ENCODE measurements around the gene CMTM5. TPM values are rescaled to one million over a fixed set of nuclear protein-coding genes. Genes with fewer than 3 reads are reported as not detected.

The CMTM5 gene
- total RNA-seq, 1 donor from 2014 or later: not detected

GRCh38 chr14:23379366-23380196 is 2.7 kb downstream of the CMTM5 start:
- no peak for DNase-seq (ENCODE audit: low spot score)
- Mint-ChIP-seq H3K36me3 (ENCODE audit: low read depth) (no peaks in the 10 kb centered on the region), H3K4me3 (ENCODE audit: unreplicated experiment) (no peak overlapping the region), H3K27me3 (ENCODE audit: low read depth) (peaks cover 48% of the 10 kb centered on the region), H3K27ac (ENCODE audit: unreplicated experiment) (no peak overlapping the region), H3K9me3 (ENCODE audit: low read depth) (no peaks in the 10 kb centered on the region), H3K4me1 (ENCODE audit: low read depth) (no peaks in the 10 kb centered on the region)
- TF ChIP-seq CTCF (IDR thresholded peaks at IDR 0.05): peak; percentile 93

GRCh38 chr14:23380197-23380914 is 3.5 kb downstream of the CMTM5 start:
- peaks cover 53% of the 10 kb centered on the region for H3K27me3 Mint-ChIP-seq (ENCODE audit: low read depth)
- H3K4me3 Mint-ChIP-seq (ENCODE audit: unreplicated experiment): no peak overlapping the region
- no peaks in the 10 kb centered on the region for H3K4me1 Mint-ChIP-seq (ENCODE audit: low read depth)
- no peak overlapping the region for H3K27ac Mint-ChIP-seq (ENCODE audit: unreplicated experiment)
- no peaks in the 10 kb centered on the region for H3K36me3 Mint-ChIP-seq (ENCODE audit: low read depth)
- peak; percentile 70 for DNase-seq (ENCODE audit: low spot score)
- H3K9me3 Mint-ChIP-seq (ENCODE audit: low read depth): no peaks in the 10 kb centered on the region
- peak; percentile 49 for TF ChIP-seq CTCF (IDR thresholded peaks at IDR 0.05)

- TF ChIP-seq CTCF (IDR thresholded peaks at IDR 0.05): no peak
- no peaks in the 10 kb centered on the region for H3K9me3 Mint-ChIP-seq (ENCODE audit: low read depth)
- no peaks in the 10 kb centered on the region for H3K36me3 Mint-ChIP-seq (ENCODE audit: low read depth)
- no peak overlapping the region for H3K4me3 Mint-ChIP-seq (ENCODE audit: unreplicated experiment)
- peaks cover 56% of the 10 kb centered on the region for H3K27me3 Mint-ChIP-seq (ENCODE audit: low read depth)
- H3K27ac Mint-ChIP-seq (ENCODE audit: unreplicated experiment): no peak overlapping the region
- peak; percentile 52 for DNase-seq (ENCODE audit: low spot score)
- H3K4me1 Mint-ChIP-seq (ENCODE audit: low read depth): no peaks in the 10 kb centered on the region
Observed at GRCh38 chr14:23380976-23381375, 4.1 kb downstream of the CMTM5 start.

- no peak for TF ChIP-seq CTCF (IDR thresholded peaks at IDR 0.05)
- H3K36me3 Mint-ChIP-seq (ENCODE audit: low read depth): no peaks in the 10 kb centered on the region
- H3K27ac Mint-ChIP-seq (ENCODE audit: unreplicated experiment): no peak overlapping the region
- H3K9me3 Mint-ChIP-seq (ENCODE audit: low read depth): no peaks in the 10 kb centered on the region
- peaks cover 60% of the 10 kb centered on the region for H3K27me3 Mint-ChIP-seq (ENCODE audit: low read depth)
- H3K4me3 Mint-ChIP-seq (ENCODE audit: unreplicated experiment): no peak overlapping the region
- DNase-seq (ENCODE audit: low spot score): peak; percentile 42
- H3K4me1 Mint-ChIP-seq (ENCODE audit: low read depth): no peaks in the 10 kb centered on the region
Observed at GRCh38 chr14:23381871-23382270, 5.0 kb downstream of the CMTM5 start.

- peak; percentile 72 for DNase-seq (ENCODE audit: low spot score)
- Mint-ChIP-seq H3K36me3 (ENCODE audit: low read depth) (no peaks in the 10 kb centered on the region), H3K9me3 (ENCODE audit: low read depth) (no peaks in the 10 kb centered on the region), H3K4me3 (ENCODE audit: unreplicated experiment) (no peak overlapping the region), H3K4me1 (ENCODE audit: low read depth) (no peaks in the 10 kb centered on the region), H3K27me3 (ENCODE audit: low read depth) (peaks cover 59% of the 10 kb centered on the region), H3K27ac (ENCODE audit: unreplicated experiment) (no peak overlapping the region)
- no peak for TF ChIP-seq CTCF (IDR thresholded peaks at IDR 0.05)
Observed at GRCh38 chr14:23382276-23382675, 5.4 kb downstream of the CMTM5 start.
